HG03066 (cell line): ENCODE measurements around the gene SYN1.

Experiments used
- ATAC-seq: cut with Tn5 transposase; IDR thresholded peaks from one replicate; pipeline ENCODE4 v1.9.1; 2021; ENCODE audit warnings: low read depth; ENCODE audit not compliant: unreplicated experiment

The SYN1 gene

DNA sequence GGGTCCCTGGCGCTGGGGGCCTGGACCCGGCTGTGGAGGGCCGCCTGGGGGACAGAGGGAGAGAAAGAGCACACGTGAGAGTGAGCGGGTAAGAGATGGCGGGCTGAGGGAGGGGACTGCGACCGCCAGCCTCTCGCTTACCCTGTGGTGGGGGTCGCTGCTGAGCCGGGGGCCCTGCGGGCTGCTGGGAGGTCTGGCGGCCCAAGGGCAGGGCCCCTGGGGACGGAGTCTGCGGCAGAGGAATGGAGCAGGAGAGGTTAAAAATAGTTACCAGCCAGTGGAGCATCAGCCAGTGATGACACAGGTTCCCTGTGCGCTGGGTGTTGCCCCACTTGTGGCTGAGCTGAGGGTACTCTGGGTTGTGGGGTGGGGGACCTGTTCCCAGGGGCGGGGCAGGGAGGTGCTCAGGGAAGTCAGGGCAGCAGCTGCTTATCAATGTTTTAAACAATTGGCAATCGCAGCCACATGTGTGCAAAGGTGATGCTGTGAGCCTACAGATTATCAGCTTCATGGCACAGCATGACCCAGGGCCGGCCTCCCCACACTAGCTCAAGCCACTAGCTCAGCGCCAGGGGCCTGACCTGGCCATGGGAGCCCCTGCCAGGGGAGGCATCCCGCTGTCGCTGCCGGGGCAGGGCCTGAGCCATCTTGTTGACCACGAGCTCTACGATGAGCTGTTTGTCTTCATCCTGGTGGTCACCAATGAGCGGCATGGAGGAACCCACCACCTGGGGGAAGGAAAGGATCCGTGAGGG lies 44.9 kb downstream of the SYN1 start:
- ATAC-seq = no peak

DNA sequence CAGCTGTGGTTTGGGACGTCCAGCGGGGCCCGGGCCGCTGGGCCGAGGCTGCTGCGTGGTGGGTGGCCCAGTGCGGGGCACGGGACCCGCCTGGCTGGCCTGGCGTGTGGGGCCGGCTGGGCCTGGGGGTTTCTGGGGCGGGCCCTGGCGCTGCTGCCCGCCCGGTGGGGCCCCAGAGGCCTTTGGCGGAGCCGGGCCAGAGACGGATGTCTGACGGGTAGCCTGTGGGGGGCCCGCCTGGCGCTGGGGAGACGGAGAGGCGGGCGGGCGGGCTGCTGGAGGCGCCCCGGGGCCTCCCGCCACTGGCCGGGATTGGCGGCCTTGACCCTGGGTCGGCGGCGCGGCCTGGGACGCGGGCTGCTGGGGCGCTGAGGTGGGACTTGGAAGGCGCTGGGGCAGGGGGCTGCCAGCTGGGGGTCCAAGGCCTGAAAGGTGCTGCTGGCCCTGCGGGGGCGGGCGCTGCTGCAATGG lies 45.5 kb downstream of the SYN1 start:
- no peak for ATAC-seq

DNA sequence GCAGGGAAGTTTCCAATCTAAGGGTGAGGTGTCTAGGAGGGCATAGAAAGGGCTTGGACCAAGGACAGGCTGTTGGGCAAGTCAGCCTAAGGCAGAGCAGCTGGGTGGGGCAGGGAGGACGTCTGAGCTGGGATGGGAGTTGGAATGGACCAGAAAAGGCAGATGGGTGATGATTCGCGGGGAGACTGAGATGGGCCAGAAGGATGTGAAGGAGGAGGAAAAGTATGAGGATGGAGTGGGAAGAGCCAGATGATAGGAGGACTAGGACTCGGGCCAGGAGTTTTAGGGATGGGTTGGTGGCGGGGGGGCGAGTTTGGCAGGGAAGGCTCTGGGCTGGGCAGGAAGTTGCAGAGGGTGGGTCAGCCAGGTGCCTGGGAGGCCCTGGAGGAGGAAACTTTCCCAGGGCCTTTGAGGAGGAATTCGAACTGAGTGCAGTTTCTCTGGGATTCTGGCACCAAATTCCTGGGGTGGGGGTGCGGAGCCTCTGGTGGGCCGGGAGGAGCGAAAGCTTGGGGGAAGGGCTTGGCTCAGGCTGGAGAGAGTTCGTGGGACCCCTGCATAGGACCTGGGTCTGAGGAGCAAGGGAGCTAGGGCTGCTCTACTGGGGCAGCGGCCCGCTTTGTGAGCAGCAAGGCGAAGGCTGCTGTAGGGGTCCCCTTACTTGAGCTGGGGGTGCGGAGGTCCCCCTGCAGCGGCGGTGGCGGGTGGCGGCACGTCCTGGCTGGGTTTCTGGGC lies 46.1 kb downstream of the SYN1 start:
- ATAC-seq = no peak

DNA sequence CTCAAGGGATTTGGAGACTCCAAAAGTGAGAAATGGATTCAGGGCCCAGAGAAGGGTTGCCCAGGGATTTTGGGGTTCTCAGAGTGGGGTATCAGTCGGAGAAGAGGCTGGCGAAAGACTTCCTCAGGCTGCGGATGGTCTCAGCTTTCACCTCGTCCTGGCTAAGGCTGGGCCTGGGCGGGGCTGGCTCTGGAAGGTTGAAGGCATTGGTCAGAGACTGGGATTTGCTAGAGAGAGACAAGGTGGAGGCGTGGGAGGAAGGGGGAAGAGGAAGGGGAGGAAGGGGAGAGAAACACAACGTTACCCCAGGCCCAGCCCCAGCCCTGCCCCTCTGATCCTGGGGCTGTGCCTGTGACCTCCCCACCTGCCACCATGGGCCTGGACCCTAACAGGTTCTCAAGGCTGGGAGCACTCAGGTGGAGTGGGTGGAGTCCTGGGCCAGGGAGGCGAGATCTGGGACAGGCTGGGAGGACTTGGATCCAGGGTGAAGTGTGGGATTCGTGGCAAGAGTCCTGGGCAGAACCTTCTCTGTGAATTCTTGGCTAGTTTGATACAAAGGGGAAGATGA lies 46.8 kb downstream of the SYN1 start:
- ATAC-seq = no peak

DNA sequence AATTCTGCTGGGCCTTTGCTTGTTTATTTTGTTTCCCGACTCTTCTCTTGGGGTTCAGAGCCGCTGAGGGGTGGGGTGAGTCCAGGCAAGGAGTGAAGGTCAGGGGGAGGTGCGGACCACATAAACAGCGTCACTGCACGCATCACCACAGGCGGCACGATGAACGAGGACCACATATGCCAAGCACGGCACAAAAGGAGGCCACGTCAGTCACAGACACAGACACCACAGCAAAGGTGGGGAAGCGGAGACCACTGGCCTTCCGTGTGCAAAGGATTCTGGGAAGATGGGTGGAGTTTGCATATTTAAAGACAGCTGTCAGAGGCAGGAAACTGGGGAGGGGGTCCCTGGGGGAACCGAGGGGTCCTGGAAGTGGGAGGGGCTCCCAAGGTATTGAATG lies 47.8 kb downstream of the SYN1 start:
- ATAC-seq = no peak

DNA sequence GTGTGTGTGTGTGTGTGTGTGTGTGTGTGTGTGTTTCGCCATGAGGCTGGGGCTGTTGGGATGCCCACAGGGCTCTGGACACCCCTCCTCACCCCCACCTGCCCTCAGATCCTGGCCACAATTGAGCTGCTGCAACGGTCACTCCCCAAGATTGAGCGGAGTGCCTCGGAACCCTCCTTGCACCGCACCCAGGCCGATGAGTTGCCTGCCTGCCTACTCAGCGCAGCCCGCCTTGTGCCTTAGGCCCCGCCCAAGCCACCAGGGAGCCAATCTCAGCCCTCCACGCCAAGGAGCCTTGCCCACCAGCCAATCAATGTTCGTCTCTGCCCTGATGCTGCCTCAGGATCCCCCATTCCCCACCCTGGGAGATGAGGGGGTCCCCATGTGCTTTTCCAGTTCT lies 48.4 kb downstream of the SYN1 start:
- no peak for ATAC-seq

DNA sequence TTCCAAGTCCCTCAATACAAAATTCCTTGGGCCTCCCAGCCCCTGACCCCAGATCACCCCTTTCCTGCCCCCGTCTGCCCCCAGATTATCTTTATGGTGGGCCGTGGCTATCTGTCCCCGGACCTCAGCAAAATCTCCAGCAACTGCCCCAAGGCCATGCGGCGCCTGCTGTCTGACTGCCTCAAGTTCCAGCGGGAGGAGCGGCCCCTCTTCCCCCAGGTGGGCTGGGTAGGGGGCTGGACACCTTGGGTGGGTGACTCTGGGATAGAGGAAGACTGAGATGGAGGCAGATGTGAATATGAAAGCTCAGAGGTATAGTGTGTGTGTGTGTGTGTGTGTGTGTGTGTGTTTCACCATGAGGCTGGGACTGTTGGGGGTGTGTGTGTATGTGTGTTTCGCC lies 48.9 kb downstream of the SYN1 start:
- ATAC-seq = no peak

DNA sequence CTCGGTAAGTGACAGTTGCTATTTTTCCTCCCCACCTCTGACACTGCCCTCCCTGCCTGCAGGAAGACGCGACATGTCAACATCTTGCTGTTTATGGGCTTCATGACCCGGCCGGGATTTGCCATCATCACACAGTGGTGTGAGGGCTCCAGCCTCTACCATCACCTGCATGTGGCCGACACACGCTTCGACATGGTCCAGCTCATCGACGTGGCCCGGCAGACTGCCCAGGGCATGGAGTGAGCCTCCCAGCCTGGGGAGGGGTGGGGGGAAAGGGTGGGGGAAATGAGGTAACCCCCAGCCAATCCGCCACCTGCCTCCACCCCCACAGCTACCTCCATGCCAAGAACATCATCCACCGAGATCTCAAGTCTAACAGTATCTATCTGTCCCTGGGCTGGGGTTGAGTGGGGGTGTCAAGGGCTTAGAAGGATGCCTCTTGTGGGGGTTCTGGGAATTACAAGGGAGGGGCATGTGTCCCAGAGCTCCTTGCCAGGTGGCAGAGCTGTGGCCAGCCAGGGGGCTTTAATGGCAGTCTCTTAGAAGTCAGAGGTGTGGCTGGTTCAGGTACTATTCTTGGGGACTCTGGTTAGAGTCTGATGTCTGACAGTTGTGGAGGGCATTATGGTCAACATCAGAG lies 50.9 kb downstream of the SYN1 start:
- ATAC-seq = no peak

DNA sequence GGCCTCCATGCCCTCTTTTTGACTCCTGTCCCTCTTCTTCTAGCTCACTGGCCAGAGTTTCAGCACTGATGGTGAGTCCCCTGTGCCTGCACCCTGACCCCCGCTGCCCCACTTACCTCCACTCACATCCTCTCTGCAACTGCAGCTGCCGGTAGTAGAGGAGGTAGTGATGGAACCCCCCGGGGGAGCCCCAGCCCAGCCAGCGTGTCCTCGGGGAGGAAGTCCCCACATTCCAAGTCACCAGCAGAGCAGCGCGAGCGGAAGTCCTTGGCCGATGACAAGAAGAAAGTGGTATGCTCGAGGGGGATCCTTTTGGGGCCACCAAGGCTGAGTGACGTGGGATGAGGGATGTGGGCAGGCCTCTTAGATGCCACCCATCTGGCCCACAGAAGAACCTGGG lies 52.8 kb downstream of the SYN1 start:
- ATAC-seq = no peak

DNA sequence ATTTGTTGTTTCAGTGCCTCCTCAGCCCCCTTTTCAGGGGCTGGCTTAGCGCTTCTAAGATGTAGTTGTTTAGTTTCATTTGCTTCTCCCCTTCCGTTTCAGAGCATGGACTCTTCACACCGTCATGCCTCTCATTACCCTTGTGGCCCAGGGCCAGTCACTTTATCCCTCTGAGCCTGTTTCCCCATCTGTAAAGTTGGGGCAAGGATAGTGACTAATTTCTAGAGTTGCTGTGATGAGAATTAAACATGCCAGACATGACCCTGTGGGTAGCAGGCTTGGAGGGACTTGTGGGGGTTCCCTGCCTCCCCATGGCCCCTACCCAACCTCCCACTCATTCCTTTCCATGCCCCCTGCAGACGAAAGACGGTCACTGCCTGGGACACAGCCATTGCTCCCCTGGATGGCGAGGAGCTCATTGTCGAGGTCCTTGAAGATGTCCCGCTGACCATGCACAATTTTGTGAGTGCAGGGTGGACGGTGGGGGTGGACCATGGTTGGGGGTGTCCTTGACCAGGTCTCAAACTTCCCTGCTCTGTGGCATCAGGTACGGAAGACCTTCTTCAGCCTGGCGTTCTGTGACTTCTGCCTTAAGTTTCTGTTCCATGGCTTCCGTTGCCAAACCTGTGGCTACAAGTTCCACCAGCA lies 55.1 kb downstream of the SYN1 start:
- no peak for ATAC-seq

DNA sequence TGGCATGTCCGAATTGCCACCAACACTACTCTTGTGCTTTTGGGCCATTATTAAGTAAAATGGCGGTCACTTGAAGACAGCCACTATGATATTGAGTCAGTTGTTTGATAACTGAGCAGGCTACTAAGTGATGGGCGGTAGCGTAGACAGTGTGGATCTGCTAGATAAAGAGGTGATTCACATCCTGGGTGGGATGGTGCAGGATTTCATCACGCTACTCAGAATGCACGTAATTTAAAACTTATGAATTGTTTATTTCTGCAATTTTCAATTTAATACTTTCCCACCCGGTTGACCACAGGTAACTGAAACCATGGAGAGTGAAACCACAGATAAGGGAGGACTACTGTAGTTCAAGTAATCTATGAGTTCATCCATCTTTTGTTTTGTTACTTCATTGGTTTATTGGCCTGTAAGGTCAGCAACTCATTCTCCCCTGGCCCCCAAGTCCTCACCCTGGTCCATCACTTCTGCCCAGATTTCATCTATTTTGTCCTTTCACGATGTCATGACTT lies 55.8 kb downstream of the SYN1 start:
- ATAC-seq = no peak

DNA sequence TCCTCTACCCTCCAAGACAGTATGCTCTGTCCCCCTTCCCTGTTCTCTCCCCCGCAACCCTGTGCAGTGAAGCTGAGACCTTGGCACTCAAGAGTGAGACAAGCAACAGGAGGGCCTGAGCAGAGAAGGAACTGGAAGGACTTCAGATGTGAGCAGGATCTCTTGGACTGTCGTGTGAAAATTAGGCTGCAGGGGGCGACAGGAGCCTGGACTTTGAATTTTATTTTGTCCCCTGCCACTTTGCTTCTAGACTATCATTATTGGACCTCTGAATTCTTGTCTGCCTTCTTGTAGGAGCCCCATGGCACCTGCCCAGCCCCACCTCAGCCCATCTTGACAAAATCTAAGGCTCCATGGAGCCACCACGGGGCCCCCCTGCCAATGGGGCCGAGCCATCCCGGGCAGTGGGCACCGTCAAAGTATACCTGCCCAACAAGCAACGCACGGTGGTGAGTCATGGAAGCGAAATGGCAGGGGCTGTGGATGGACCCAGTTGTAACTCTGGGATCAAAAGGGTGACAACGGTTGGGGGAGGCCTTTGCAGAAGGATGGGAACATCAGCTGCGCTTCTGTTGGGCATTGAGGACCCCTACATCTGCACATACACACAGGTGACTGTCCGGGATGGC lies 56.9 kb downstream of the SYN1 start:
- no peak for ATAC-seq

DNA sequence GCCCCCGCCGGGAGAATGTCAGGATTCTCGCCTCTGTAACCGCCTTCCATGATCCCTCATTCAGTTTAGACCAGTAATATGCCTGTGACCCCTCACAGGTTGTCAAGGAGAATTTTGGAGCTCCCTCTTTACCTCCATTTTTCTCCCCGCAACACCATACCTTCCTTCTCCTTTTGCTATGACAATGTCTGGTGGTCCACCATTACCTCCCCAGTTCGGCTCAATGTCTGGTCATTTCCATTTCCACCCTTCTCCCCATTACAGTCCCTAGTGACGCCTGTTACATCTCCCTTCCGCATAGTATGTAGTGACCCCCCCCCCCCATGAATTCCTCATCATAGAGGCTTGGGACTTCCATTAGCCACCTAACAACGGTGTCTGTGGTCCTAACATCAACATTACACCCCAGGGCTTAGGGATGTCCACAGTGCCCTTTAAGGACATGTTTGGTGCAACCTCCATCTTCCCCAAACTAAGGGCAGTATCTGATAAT lies 58.0 kb downstream of the SYN1 start:
- ATAC-seq = no peak

DNA sequence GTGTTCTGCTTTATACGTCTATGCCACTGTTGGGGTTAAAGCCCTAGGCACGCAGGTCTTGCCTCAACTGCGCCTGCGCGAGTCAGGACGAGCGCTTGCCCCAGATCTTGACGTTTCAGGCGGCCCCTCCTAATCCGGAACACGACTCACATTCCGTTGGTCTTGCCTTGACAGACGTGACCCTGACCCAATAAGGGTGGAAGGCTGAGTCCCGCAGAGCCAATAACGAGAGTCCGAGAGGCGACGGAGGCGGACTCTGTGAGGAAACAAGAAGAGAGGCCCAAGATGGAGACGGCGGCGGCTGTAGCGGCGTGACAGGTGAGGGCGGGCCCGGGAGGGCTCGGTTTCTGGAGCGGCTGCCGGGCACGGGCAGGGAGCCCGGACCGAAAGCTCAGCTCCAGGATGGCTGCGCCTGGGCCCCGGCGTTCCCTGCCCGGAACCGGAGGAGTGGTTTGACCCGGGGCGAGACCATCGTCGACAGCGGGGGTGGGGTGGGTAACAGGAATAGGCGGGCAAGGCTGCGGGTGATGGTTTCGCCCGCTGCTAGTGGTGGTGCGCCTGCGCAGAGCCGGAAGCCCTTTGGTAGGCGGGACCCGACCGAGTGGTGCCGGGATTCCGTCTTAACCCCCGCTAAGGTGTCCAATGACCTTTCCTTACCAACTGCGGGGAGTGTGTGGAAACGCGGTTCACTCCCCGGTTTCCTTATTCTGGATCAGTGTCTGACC lies 58.6 kb downstream of the SYN1 start, which contains the start of gene ARAF:
Gene ARAF, plus strand, starts transcription at position 272 of the 725 bp plus-strand sequence. CDS start 1,763 bp downstream, outside the sequence.
- ATAC-seq = peak; percentile 95

DNA sequence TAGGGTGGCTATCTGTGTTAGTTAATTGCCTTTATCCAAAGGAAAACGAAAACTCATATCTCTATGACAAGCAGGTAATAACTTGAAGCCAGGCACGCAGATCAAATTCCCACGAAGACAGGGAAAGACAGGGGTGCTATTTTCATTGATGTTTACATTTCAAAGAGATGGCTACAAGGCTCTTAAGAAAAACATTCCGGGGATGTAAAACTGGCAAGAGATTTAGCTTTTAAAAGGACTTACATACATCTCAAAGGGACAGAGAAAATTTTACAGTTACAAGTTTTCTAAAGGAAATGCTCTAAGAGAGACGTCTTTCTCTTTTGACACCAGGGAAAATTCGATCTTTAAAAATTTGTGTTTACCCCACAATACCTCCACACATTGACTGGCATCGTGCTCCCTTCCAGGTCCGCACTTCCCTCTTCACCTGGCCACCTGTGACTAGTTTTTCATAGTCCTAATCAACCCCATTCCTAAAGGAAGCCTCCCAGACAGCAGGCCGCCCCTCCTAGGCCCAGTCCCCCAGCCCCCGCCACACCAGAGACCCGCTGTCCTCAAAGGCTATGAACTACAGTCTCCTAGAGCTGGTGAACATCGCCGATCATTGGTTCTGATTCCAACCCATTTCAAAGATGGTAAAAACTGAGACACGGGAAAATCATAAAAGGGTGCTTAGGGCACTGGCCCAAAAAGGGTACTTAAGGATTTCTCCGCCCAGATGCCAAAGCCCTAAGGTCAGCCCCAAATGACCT lies 59.3 kb downstream of the SYN1 start:
- no peak for ATAC-seq

DNA sequence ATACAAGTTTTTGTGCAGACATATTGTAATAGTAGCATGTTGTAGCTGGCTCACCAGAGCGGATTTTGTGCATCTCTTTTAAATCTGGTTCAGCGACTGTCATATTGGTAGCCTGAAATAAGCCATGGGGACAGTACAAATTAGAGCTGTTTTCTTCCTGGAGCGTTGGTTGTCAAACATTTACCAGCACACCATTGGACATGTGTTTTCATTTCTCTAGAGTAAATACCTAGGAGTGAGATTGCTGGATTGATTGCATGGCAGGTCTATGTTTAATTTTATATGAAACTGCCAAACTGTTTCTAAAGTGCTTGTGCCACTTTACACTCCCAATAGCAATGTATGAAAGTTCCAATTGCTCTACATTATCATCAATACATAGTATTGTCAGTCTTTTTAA lies 61.2 kb downstream of the SYN1 start:
- ATAC-seq = no peak

DNA sequence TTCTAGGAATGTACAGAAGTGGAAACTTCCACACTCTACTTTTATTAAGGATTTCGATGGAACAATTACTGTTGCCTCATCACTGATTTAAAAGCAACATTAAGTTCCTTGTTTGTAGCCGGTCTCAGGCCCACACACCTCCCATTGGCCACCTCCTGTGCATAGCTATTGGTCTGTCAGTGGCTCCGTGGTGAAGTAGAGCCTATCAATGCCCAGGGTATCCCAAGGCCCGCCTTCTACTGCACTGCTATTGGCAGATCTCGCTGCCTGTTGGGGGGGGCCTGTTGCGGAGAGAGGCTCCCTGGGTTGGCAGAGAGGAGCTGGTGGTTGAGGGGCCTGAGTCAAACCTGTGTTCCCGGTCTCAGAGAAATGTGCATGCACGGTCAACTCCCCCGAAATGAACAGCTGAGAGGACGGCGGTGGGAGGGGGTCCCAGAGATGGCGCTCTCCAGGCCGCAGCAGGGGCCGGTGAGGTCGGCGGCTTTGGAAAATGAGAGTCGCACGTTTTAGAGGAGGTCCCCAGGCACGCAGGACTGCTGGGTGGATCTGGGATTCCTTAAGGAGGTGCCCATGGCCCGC lies 63.5 kb downstream of the SYN1 start:
- peak; percentile 62 for ATAC-seq

DNA sequence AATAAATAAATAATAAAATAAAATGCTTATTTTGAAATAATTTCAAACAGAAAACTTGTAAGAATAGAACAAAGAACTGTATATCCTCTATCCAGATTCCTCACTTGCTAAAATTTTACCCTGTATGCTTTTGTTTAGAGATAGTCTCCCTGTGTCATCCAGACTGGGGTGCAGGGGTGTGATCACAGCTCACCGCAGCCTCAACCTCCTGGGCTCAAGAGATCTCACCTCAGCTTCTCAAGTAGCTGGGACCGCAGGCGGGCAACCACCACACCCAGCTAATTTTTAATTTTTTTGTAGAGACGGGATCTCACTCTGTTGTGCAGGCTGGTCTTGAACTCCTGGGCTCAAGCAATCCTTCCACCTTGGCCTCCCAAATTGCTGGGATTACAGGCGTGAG lies 76.2 kb downstream of the SYN1 start:
- no peak for ATAC-seq
